GM21423 (cell line): ENCODE results near the gene MIA3.
A peak's percentile ranks its signal among the peaks of the same experiment; 100 is the strongest.

Experiments
- ATAC-seq: cut with Tn5 transposase; IDR thresholded peaks from one replicate; pipeline ENCODE4 v1.9.1; 2021; ENCODE audit warnings: mild to moderate bottlenecking, moderate library complexity; ENCODE audit not compliant: unreplicated experiment

MIA3 gene

DNA sequence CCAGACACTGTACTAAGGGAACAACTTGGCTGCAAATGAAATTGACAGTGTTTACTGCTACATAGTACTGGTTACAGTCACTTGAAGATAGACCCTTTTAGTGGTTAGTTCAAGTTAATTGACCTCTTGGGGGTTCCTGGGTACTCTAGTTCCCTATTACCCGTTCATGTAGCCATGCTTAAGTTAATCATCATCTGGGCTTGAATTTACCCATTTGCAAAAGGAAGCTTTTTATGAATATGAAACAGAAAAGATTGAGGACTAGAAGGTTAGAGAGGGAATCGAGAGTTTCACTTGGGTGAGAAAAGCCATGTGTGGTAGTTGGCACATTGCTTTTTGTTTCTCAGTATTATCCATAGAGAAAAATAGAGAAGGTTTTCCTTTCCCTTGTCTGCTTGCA, 2.7 kb downstream of the MIA3 start:
- ATAC-seq = peak; percentile 35

GRCh38 chr1:222622765-222623164, 4.9 kb downstream of the MIA3 start:
- ATAC-seq = no peak

DNA sequence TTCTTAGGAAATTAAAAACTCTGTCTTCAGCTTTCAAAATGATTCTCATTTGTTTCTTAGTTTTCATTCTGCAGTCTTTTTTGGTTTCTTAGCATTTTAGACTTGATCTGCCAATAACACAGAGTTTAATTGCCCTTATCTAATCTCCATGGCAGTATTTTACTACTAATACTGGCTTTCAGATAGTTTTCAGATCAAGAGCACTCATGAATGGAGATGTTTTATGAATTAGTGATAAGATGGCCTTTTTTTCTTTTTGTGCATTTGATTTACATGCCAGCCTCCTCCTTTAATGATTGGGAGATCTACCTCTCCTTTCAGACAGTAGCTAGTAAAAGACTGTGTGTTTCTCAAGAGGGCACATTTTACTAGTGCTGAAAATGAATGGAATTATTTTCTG, 5.6 kb downstream of the MIA3 start:
- ATAC-seq = no peak

GRCh38 chr1:222624214-222624613, 6.3 kb downstream of the MIA3 start:
- ATAC-seq = no peak

DNA sequence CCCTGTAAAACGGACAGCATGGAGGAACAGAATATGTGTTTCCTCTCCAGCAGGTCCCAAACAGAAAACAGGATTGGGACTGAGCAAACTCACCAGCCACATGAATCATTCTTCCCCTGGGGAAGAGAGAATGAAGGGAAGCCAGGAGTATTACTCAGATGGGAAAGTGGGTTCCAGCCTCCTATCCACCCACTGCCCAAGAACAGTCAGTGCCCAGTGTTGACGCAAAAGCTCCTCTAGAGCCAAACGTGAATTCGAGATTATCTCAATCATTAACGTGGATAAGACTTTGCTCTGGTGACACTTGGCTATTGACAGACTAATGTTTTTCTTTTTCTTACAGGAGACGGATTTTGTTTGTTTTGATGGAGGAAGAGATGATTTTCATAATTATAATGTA, 9.3 kb downstream of the MIA3 start:
- no peak for ATAC-seq

DNA sequence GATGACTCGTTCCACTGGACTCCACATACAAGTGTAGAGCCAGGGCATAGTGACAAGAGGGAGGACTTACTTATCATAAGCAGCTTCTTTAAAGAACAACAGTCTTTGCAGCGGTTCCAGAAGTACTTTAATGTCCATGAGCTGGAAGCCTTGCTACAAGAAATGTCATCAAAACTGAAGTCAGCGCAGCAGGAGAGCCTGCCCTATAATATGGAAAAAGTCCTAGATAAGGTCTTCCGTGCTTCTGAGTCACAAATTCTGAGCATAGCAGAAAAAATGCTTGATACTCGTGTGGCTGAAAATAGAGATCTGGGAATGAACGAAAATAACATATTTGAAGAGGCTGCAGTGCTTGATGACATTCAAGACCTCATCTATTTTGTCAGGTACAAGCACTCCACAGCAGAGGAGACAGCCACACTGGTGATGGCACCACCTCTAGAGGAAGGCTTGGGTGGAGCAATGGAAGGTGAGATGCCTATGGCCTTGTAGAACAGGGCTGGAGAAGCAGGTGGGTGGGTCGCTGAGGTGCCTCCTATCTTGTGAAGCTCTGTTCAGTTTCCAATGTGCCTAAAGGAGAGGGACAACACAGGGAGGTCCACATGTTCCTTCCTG, 12.1 kb downstream of the MIA3 start:
- no peak for ATAC-seq

- no peak for ATAC-seq
These were observed 13.8 kb downstream of the MIA3 start for GRCh38 chr1:222631611-222632208.

- no peak for ATAC-seq
These were observed 14.9 kb downstream of the MIA3 start for GRCh38 chr1:222632749-222633148.

GRCh38 chr1:222634180-222635013, 16.5 kb downstream of the MIA3 start:
- peak; percentile 76 for ATAC-seq

- ATAC-seq = no peak
These were observed 23.5 kb downstream of the MIA3 start for GRCh38 chr1:222641269-222641948.

GRCh38 chr1:222642468-222642867, 24.6 kb downstream of the MIA3 start:
- ATAC-seq = no peak

DNA sequence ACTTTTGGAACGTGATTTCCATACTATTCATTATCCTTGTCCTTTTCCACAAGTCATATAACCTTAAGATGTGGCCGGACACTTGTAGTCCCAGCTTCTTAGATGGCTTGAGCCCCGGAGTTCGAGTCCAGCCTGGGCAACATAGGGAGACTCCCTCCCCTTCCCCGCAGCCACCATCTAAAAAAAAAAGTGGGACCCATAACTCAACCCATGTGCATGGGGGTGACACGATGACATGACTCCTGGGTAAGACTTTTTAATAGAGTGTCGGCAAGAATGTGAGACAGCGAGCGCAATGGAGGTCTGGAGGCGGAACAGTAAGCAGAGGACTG, 25.7 kb downstream of the MIA3 start:
- ATAC-seq = no peak

DNA sequence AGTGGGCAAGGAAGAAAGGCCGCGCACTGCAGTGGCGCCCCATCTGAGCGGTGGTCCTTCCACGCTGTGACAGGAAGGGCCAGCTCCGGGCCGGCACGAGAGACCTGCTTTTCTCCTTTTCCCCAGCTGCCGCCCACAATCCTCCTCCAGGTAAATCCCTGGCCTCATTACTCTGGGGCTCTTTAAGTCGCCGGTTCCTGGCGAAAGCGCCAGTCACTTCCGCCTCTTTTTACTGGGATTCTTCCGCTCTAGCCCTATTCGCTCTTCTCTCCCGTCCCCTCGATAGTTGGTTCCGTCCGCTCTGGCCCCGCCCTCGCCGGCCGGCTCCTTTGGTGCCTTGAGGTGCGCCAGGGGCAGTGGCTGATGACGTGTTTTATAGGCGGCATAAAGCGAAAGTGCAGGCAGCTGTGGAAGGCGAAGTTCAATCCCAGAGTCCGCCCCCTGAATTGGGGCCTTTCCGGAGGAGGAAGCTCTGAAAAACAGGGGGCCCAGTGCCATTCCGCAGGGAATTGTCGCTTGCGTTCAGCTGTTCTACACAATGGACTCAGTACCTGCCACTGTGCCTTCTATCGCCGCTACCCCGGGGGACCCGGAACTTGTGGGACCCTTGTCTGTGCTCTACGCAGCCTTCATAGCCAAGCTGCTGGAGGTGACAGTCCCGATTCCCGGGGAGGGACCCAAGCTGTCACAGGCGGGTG, 26.2 kb downstream of the MIA3 start:
- ATAC-seq = peak; percentile 94

- no peak for ATAC-seq
These were observed 26.7 kb downstream of the MIA3 start for GRCh38 chr1:222644636-222644980.

DNA sequence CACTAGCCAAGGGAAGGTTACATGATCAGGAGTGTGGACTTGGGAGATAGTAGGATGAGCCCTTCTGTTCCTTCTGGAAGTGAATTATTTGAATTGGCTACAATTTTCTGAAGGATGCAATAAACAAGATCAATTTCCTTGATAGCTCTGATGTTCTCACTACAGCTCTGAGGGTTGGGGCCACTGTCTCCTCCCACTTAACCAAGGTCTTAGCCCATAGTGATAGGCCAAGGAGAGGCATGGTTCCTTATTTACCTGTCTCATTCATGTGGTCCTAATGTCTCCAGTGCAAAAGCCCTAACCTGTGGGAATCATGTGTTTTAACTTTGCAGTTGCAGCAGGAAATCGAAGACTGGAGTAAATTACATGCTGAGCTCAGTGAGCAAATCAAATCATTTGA, 34.8 kb downstream of the MIA3 start:
- ATAC-seq = no peak

DNA sequence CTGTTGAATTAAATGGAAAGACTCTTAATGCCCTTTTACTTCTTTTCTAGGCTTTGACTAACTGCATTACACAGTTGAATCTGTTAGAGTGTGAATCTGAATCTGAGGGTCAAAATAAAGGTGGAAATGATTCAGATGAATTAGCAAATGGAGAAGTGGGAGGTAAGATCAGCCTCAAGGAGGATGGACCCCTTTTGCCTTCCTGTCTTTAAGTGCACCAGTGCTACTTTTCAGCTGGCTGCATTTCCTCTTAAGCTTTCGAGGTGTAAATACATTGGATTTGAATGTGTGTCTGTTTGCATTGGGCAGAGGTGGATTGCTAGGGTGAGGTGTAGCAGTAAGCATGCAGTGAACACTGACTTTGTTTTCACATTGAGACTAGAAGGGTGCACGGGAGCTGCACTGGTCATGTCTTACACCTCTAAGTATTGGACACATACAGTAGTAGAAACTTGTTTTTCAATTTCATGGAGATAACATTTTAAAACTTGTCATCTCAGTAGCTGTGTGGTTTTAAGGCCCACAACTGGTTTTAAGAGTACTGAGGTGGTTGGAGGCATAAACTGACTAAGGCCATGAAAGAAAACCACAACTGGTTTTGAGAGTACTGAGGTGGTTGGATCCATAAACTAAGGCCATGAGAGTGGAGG, 35.4 kb downstream of the MIA3 start:
- ATAC-seq = peak; percentile 71

DNA sequence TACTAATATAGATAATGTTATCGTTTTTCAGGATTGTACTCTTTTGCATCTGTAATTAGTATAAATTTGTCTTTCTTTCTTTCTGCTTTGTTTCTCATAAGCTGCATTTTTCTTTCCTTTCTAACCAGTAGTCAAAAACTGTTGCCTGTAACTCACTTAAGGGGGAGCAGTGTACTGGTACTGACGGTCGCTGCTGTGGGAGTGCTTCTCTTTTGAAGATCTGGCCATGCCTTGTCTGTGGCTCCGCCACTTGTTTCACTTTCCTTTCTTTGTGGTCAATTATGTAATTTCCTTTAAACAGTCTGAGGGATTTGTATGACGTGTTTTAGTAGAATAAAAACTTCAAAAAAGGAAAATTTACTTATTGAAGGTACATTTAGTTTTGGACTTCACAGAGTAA, 37.0 kb downstream of the MIA3 start:
- peak; percentile 95 for ATAC-seq

DNA sequence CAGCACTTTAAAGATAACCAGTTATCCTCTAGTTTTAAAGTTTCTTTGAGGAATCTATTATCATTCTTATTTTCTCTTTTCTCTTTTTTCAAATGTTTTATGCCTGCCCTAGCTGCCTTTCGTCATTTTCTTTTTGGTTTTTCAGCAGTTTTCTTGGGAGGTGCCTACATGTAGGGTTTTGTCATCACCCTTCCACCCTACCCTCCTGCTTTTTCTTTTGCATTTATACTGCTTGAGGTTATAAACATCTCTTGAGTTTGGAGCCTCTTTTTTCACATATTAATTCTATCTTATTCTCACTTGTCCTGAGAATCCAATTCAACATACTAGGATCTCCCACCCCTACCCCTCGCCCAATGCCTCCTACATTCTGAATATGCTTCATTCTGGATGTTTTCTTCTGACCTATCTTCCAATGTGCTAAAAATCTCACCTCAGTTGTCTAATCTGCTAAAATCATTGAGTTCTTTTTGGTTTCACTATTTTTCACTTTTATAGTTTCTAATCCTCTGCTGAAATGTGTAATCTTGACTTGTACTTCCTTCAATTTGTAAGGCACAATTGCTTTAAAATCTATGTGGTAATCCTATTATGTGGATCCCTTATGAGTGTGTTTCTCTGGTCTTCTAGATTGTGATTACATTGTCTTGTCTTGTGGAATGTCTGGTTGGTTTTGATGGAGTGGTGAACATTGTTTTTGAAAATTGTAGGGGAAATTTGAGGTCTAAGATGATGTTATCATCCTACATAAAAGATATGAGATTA, 38.7 kb downstream of the MIA3 start:
- no peak for ATAC-seq

DNA sequence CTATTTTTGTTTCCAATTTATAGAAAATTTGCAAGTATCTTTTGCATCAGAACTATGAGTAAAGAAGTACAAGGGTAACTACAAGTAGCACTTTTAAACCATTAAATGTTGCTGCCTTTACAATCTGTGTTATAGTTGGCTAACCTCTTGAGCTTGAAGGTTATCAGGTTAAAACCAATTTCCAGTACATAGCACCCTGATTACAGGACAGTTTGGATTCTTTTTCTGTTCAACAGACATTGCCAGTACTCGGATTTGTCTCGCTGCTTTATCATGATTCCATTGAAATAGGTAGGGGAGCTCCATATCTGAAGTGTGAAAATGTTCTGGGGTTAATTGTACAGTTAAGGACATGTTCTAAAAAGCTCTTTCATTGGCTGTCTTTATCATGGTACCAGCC, 40.0 kb downstream of the MIA3 start:
- no peak for ATAC-seq

GRCh38 chr1:222663431-222663934, 45.6 kb downstream of the MIA3 start:
- ATAC-seq = no peak
